ENCODE results near the gene KCTD6.

Gene KCTD6

DNA sequence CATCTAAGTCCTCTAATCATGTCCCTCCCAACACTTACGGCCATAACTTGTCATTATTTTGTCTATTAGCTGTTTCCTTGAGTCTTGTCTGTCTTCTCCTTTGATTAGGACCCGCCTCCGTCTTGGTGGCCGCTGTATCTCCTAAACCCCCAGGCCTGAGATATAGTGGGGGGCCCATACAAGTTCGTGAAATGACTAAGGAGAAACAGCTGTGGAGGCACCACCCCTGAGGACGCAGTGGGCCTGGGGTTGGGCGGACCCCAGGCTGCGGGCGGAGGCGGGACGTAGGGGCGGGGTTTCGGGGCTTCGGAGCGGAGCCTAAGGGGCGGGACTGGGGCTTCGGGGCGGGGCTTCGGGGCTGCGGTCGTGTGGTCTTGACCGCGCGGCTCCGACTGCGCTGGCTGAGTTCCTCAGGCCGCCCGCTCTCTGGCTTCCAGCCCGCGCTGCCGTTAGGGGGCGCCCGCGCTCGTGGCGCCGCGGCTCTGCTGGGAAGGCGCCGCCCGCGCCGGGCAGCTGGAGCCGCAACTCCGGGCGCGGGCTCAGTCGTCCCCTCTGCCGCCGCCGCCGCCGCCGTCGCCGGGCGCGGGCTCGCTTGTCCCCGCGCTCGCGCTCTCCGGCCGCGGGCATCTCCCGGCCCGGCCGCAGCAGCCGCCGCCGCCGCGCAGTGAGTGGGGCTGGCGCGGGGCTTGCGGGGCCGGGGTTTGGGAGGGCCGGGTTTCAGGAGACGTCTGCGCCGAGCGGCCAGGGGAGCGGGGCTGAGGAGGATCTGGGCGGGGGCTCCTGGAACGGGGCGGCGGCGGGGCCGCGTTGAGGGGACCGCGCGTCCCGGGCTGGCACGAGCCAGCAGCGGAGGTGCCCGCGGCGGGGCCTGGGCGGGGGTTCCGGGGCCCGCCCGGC, at the start of gene KCTD6:
KCTD6 (plus strand) TSS at position 591 of the 897 bp plus-strand sequence. CDS start 6,660 bp downstream, outside the sequence.
- DNase-seq: peak; percentile 92

DNA sequence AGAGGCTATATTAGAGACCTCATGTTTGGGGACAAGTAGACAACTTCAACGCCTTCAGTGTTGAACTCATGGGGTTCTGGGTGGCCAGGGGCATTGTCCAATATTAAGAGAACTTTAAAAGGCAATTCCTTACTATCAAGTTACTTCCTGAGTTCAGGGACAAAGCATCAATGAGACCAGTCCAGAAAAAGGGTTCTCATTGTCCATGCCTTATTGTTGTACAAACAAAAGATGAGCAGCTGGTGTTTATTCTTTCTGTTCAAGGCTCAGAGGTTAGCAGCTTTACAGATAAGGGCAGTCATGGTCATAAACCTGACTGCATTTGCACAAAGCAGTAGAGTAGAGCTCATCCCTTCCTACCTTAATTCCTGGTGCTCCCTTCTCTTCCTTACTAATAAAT, 39.7 kb upstream of the KCTD6 start:
- DNase-seq: no peak

DNA sequence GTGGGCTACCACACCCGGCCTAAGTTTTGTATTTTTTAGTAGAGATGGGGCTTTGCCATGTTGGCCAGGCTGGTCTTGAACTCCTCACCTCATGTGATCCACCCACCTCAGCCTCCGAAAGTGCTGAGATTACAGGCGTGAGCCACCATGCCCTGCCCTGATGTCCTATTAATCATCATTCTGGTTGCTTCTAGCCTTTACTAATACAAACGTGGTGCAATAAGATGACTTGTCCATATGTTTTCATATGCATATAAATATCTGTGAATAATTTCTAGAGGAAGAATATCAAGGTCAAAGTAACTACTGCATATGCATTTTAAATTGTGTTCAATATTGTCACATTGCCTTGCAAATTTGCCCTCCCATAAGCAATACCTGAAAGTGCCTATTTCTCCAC, 32.7 kb upstream of the KCTD6 start:
- no peak for DNase-seq

DNA sequence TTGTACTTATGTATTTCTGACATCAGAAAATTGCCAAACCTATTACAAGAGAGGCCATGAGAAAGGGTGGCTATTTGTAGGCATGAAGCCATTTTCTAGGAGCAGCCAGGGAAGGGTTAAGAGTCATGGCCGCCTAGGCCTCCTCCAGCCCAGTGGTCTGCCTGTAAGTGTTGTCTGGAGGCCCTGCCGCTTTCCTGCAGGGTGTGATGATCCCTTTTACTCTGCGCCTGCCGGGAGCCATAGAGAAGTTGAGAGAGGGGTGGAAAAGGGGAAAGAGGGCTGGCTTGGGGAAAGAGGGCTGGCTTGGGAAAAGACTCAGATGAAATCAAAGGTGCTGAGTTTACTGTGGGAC, 29.1 kb upstream of the KCTD6 start:
- no peak for DNase-seq

DNA sequence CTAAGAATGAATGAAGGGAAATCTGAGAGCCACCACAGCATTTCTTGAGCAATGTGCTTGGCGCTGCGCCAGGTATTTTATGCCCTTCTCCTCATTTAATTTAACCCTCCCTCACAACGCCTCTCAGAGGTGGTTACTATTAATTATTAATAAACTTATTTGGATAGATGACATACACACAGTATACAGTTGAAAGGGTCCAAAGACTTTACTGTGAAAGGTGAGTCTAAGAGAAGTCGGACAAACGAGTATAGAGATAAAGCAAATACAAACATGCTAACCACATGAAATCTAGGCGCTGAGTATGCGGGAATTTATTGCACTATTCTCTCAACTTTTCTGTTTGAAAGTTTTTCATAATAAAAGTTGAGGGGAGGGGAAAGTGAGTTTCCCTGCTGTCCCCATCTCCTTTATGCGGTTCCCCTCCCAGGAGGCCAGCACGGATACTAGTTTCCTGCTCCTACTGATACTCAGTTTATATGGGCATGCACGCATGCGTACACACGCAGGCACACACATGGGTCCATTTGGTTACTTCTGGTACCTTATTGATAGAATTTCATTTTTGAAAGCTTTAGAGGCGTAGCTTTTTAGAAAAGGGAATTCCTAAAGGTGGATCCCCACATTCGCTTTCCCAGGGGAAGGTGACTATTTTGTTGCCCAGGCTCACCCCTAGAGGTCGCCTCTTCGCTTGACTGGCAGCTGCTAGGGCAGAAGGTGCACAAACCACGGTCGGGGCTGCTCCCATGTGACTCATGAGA, 28.5 kb upstream of the KCTD6 start:
- peak; percentile 88 for DNase-seq

DNA sequence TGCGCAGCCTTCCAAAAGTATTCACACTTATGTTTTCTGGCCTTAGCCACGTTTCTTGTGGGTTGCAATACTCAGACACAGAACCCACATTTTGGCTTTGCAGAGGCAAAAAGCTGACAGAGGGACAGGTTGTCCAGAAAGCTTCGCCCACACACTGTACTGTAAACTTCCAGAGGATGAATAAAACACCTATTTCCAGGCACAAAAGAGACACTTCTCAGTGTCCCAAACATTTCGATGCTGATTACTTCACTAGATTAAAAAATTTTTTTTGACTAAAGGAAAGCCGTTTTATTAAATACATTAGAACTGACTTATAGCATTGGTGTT, 28.0 kb upstream of the KCTD6 start:
- DNase-seq: no peak

DNA sequence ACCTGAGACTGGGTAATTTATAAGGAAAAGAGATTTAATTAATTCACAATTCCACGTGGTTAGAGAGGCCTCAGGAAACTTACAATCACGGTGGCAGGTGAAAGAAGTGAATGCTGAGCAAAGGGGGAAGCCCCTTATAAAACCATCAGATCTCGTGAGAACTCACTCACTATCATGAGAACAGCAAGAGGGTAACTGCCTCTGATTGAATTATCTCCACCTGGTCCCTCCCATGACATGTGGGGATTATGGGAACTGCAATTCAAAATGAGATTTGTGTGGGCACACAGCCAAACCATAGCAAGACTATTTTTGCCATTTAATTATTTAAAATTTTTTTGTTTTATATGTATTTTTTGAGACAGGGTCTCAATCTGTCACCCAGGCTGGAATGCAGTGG, 27.0 kb upstream of the KCTD6 start:
- peak; percentile 38 for DNase-seq

DNA sequence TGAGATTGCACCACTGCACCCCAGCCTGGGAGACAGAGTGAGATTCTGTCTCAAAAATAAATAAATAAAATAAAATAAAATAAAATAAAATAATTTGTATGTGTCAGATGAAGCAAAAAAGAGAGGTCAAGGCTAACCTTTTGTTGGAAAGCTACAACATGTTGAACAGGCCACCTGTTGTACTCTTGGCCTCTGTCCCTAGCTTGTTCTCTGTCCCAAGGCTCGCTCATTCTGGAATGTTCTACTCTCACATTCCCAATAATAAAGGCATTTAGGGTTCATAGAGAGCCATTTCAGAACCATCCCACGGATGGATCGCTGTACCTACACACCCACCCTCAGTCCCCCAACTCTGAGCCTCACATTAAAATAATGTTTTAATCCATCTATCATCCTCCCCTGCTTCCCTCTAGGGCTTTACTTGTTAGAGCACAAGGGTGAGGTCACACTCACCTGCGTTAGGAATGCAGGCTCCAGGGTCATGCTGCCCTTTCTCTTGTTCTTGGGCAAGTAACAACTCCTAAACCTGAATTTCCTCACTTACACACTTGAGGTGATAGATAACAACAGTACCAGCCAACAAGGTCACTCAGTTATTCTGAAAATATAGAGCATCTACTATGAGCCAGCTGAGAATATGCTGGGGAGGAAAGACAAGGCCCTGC, 24.9 kb upstream of the KCTD6 start:
- no peak for DNase-seq

DNA sequence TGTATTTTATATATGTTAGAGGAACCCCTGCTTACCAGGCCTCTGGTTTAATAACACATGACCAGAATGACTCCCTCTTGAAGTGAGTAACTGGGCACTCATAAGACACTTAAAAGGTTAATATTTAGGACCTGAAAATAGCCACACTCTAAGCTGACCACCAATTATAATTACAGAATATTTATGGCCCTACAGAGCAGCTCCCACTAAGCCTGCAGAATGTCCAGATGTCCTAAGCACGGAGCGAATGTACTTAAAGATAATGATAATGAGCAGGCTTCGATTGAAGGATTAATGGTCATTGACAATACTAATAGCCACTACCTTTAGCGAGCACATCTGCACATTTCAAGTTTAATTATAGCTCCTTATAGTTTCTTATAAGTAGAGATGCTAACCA, 22.8 kb upstream of the KCTD6 start:
- no peak for DNase-seq

DNA sequence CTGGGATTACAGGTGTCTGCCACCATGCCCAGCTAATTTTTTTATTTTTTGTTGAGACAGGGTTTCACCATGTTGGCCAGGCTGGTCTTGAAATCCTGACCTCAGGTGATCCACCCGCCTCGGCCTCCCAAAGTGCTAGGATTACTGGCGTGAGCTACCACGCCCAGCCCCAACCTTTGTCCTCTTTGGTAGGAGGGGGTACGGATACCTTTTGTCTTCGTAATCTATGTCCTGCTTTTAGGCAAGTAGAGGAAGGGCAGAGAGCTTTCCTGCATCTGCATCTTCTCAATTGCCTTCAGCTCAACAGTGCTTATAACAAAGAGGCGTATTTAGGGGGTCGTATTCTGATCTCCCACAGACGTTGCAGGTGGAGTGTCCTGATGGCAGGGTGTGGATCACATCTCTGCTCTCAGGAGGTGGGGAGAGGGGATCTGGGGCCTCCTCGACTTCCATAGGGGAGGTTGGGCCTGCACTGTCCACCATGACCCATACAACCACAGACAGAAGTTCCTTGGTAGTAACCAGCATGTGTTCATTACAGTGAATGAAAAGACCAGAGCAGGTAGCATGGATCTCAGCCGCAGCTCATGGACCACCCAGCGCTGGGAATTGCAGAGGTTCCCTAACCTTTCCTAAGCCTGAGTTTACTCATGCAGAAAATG, 21.4 kb upstream of the KCTD6 start:
- DNase-seq: no peak

DNA sequence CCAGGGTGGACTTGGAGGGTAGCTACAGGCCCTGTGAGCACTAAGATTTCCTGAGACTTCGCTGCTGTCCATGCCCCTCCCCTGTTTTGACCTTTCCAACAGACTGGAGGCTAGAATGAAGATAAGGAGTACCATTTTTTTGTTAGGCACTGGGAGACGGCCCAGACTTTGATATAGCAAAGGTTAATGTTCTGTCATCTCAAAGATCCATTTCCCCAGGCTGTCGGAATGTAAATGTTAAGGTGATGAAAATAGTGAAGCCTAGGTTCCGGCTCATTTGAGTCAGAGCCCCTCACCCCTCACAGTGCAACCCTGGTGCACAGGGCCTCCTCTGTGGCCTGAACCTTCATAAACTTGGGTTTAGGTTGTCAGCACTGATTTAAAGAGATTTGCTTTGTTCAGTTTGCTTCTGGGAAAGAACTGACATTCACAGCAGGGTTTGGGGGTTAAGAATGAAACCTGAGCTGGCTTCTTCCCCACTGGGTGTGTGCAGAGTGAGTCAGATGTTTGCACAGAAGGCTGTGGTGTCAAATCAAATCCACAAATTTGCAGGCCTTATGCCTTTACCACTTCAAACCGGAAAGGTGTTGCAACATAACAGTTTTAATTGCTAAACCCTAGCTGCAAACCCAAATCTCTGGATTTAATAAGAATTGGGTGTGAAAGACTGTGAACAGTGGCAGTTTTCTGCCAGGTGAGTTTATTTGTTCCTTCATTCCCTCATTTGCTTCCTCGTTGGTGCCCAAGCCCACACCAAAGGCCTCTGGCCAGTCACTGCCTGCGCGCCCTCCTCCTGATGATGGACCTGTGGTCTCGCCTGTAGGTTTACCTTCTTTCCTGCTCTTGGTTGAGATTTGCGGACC, 20.6 kb upstream of the KCTD6 start:
- peak; percentile 69 for DNase-seq

DNA sequence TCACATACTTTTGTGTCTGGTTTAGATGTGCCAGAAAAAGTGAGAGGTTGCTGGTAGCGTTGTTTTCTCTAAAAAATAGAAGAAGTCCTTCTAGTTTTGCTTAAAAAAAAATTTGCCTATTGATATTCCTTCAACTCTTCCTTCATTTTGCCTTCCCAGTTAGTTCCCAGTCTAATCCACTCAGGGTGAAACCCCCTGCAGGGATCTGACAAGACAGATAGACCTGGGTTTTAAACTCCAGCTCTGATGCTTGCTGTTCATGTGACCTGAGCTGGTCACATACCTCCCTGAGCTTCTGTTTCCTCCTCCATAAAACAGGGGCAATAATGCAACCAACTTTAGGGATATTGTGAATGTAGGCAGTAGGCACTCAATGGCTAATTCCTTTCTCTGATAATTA, 18.6 kb upstream of the KCTD6 start:
- DNase-seq: no peak

DNA sequence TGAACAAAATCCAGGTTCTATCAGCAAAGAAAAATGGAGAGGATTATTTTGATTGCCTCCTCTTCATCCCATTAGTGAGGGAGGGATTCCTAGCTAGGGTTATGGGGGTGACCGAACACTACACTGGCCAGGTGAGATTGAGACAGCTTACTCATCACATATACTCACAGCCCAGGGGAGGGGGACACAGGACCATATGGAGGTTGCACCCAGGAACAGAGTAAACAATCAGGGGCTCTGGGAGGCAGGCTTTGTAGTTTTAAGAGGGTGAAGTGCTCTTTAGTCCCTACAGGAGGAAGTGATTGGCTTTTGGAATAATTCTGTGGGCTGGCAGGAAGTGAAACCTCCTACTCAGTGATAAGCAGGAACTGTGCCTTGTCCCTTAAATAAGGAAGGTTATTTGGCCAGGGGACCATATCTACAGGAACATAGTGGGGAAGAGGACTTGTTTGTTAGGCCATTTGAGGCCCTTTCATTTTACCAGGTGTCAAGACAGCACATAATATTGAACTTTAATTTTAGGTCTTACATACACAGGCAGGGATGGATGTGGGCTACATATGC, 17.5 kb upstream of the KCTD6 start:
- no peak for DNase-seq

DNA sequence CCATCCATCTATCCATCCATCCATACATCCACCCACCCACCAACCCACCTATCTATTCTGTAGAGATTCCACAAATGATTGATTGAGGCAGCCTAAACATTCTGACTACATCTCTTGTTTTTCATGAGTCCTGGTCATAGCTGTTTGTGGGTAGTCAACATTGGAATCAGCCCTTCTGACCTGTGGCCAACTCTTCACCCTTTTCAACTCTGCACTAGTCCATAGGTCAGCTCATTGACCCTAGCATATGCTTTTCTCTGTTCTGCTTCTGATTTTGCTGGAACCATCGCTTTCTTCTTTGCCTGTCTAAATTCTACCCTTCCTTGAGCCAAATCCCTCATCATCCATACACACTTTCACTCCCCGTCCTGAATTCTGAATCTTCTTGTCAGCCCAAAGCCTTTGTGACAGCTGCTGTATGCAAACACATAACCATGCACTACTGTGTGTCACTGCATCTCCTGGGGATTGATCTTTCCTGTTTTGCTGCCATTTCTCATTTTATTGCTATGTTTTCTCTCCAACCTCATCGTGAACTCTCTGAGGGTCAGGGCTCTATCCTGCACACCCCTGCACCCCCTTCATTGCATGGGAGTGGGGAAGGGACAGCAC, 16.8 kb upstream of the KCTD6 start:
- no peak for DNase-seq

DNA sequence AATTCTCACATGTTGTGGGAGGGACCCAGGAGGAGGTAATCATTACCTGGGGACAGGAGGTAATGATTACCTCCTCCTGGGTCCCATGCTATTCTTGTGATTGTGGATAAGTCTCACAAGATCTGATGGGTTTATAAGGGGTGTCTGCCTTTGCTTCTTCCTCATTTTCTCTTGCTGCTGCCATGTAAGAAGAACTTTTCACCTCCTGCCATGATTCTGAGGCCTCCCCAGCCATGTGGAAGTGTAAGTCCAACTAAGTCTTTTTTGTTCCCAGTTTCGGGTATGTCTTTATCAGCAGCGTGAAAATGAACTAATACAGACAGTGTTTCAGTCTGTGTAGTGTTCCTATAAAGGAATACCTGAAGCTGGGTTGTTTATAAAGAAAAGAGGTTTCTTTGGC, 13.1 kb upstream of the KCTD6 start:
- no peak for DNase-seq

DNA sequence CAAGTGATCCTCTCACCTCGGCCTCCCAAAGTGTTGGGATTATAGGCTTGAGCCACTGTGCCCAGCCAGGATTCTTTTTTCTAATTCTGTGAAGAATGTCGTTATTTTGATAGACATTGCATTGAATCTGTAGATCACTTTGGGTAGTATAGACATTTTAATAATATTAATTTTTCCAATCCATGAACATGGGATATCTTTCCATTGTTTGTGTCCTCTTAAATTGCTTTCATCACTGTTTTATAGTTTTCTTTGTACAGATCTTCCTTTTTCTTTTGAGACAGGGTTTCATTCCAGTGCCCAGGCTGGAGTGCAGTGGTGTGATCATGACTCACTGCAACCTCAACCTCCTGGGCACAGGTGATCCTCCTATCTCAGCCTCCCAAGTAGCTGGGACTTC, 11.6 kb upstream of the KCTD6 start:
- no peak for DNase-seq

DNA sequence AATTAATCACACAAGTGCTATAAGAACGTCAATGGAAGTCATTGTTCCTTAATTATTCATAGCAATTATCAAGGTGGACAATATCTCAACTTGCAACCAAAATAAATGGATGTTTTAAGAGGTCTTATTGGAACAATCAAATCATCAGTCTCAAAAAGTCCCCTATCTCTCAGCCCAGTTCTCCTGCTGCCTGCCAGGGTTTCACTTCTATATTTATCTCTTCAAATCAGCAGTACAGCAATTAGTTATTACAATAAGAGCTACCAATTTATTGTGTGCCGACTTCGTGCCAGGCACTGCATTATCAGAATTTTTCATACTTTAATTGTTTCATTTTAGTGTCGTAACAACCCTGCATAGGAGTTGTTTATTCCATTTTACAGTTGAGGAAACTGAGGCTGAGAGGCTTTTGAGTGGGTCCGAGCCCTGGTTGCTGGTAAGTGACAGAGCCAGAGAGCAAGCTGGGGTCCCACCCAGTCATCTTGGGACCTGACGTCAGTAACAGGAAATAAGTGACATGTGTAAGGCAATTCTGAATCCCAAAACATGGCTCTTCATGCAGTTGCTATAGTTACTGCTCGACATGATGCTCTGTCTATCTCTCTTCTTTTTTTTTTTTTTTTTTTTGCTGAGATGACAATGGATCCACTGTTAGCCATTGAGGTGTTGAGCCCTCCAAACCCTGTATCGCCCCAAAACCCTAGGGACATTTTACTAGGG, 8.8 kb upstream of the KCTD6 start:
- no peak for DNase-seq

DNA sequence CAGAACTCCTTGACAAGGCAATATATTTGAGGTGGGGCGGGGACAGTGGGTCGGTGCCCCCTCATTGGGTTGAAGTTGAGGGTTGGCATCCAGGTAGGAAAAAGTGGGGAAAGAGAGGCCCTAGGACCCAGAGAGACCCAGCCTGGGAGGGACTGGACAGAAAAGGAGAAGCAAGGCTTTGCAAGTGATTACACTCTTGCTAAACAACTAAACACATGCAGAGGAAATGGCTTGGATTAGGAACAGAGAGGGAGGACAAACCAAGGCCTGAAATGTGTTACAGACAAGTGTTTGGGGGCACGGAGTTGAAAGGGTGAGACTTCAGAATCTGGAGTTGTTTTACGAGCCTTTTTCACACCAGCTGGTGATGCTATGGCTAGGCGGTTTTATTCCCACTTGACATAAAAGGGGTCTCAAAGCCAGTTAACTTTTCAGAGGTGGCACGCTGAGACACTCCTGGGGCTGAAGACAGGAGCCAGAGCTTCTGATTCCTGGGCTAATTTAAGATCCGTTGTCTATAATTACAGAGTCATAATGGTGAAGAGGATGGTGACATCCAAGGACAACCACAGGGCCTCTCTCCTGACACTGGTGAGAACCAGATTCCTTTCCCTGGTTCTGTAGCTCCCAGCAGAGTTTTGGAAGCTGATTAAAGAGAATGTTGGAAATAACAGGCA, 7.7 kb upstream of the KCTD6 start:
- no peak for DNase-seq

DNA sequence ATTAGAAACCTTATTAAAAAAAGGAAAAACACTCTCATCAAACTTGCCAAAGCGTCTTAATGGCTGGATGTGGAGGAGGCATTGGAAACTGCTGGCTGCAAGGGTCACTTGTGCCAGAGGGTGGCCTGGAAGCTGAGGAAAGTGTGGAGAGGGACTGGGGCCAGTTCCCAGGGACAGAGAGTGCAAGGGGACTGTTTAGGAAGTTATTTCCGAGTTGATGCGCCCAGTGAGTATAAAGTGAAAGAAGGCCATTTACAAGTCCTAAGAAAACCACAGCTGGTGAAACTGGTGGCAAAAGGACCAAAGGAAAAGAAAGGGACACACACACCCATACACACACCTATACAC, 7.2 kb upstream of the KCTD6 start:
- no peak for DNase-seq

DNA sequence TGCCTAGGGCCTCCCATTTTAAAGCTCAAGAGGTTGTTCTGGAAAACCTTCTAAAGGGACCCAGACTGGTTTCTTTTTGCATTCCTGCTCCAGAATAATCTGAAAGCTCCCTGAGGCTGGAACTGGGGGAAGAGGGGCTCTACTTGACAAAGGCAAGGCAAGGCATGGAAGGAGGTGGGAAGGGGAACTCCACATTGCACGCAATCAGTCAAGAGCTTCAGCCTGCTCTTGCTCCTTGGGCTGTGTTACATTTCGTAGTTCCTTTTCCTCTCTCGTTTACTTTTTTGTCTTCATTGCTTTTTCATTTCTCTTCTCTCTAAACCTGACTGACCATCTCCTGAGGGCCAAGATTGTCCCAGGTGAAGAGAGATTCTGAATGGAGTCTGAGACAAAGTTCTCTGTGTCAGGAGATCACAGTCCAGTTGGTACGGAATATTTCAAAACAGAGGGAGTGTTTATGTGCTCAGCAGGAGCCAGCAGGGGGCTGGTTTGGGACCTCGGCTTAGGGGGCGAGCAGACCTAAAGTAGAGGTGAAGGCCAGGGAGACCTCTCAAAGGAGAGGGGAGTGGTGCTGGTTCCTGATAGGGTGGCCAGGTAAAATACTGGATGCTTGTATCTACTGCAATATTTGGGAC, 6.0 kb upstream of the KCTD6 start:
- no peak for DNase-seq

All from stimulated activated CD4-positive, alpha-beta T cell treated with anti-CD3 and anti-CD28 coated beads, Interleukin-15, amount 100 ng/mL, for 24 hours (primary cell).